Measurements from ENCODE around the gene STAT6. TPM values are rescaled to one million over a fixed set of nuclear protein-coding genes. Genes with fewer than 3 reads are reported as not detected.
A peak's percentile ranks its signal among the peaks of the same experiment; 100 is the strongest.

STAT6 gene
- total and polyA plus RNA-seq, 2 of the 8 experiments (the other 6 are each of a cell fraction or from before 2014, with no cell fraction given), result 32.9 to 38.7 TPM

GRCh38 chr12:57127101-57127725 is 16.1 kb upstream of the STAT6 start (continued):
- no peak for TF ChIP-seq KDM5A (IDR thresholded peaks at IDR 0.05; ENCODE audit: low read length)
- TF ChIP-seq E2F6 (IDR thresholded peaks at IDR 0.05), result peak; percentile 40; the same call in 1 of the 2 replicates
- no peak for TF ChIP-seq HDAC6 (IDR thresholded peaks at IDR 0.05; ENCODE audit: low read depth, low read length)
- TF ChIP-seq SIN3A (conservative IDR thresholded peaks at IDR 0.05 in 1 of 2, IDR thresholded peaks at IDR 0.05 in 1 of 2; ENCODE audit: low read depth in 1 of 2, low read length in 2 of 2), result peak in 1 of 2 experiments; percentile 15; a peak in 1 of 4 replicates
- TF ChIP-seq ASH2L (IDR thresholded peaks at IDR 0.05; ENCODE audit: low read length), result no peak
- peak; percentile 6 for TF ChIP-seq TAF7 (optimal IDR thresholded peaks at IDR 0.05; ENCODE audit: borderline replicate concordance, low read depth, low read length)
- TF ChIP-seq EZH2 (IDR thresholded peaks at IDR 0.05; ENCODE audit: low read depth, low read length, severe bottlenecking), result no peak
- no peak for TF ChIP-seq SP2 (IDR thresholded peaks at IDR 0.05; ENCODE audit: low read length)
- no peak for TF ChIP-seq ATF2 (IDR thresholded peaks at IDR 0.05; ENCODE audit: low read length)
- no peak for TF ChIP-seq JUND (IDR thresholded peaks at IDR 0.05; ENCODE audit: low read length)
- TF ChIP-seq MAFK (IDR thresholded peaks at IDR 0.05; ENCODE audit: low read depth, low read length), result no peak
- no peak for TF ChIP-seq SUZ12 (IDR thresholded peaks at IDR 0.05; ENCODE audit: low read length)
- TF ChIP-seq CBX8 (IDR thresholded peaks at IDR 0.05; ENCODE audit: borderline replicate concordance, low read depth, low read length), result no peak
- TF ChIP-seq RBBP5 (IDR thresholded peaks at IDR 0.05; ENCODE audit: borderline replicate concordance, low read depth, low read length), result no peak; the same call in 1 of the 2 replicates
- no peak for TF ChIP-seq HDAC2 (IDR thresholded peaks at IDR 0.05; ENCODE audit: borderline replicate concordance in 1 of 2, low read depth in 2 of 2, low read length in 2 of 2)
- TF ChIP-seq SAP30 (IDR thresholded peaks at IDR 0.05; ENCODE audit: insufficient read depth, insufficient replicate concordance, low read length), result peak; percentile 43
- 0 out of 2 replicates have a peak, but pooled peaks have one; percentile 37 for TF ChIP-seq TAF1 (IDR thresholded peaks at IDR 0.05; ENCODE audit: low read depth, low read length)
- TF ChIP-seq SIX5 (IDR thresholded peaks at IDR 0.05; ENCODE audit: low read depth, low read length), result no peak
- TF ChIP-seq TEAD4 (IDR thresholded peaks at IDR 0.05; ENCODE audit: low read depth, low read length), result no peak
- TF ChIP-seq KDM1A (IDR thresholded peaks at IDR 0.05; ENCODE audit: borderline replicate concordance, low read length), result no peak
- no peak for TF ChIP-seq BRCA1 (IDR thresholded peaks at IDR 0.05; ENCODE audit: low read depth, low read length)
- no peak for TF ChIP-seq FOSL1 (IDR thresholded peaks at IDR 0.05; ENCODE audit: insufficient read depth, low read depth, low read length)

Data from H1 (cell line).